ENCODE data around the gene PAX4.

- no peak for TF ChIP-seq CTCF (IDR thresholded peaks at IDR 0.05; ENCODE audit: insufficient read depth, low read length)
- TF ChIP-seq SPI1 (IDR thresholded peaks at IDR 0.05; ENCODE audit: borderline replicate concordance, low read depth), result no peak
- TF ChIP-seq POLR2AphosphoS5 (IDR thresholded peaks at IDR 0.05; ENCODE audit: low read depth), result no peak
Measured at GRCh38 chr7:127566242-127566641, 51.7 kb downstream of the PAX4 start.
